CMK (cell line): ENCODE results near the gene ARHGEF7.

Source experiments
- DNase-seq: peaks from one replicate; pipeline ENCODE4 v3.0.0-alpha.2; 2010; ENCODE audit warnings: low read depth

Gene ARHGEF7

GRCh38 chr13:111110054-111110453 is 5.1 kb upstream of the ARHGEF7 start:
- DNase-seq = no peak

- no peak for DNase-seq
Measured at GRCh38 chr13:111111376-111111937, 3.7 kb upstream of the ARHGEF7 start.

GRCh38 chr13:111112196-111112595 is 2.9 kb upstream of the ARHGEF7 start:
- no peak for DNase-seq

- no peak for DNase-seq
Measured at GRCh38 chr13:111114362-111115060, 599 bp upstream of the ARHGEF7 start.

- DNase-seq = no peak
Measured at GRCh38 chr13:111115965-111116521, 933 bp downstream of the ARHGEF7 start.

GRCh38 chr13:111116856-111117255 is 1.7 kb downstream of the ARHGEF7 start:
- DNase-seq = no peak

GRCh38 chr13:111117289-111117688 is 2.2 kb downstream of the ARHGEF7 start:
- DNase-seq = no peak

GRCh38 chr13:111117961-111118360 is 2.9 kb downstream of the ARHGEF7 start:
- no peak for DNase-seq

GRCh38 chr13:111118898-111119607 is 3.9 kb downstream of the ARHGEF7 start:
- DNase-seq = no peak

GRCh38 chr13:111119966-111120365 is 4.9 kb downstream of the ARHGEF7 start:
- no peak for DNase-seq

- no peak for DNase-seq
Measured at GRCh38 chr13:111120422-111120821, 5.3 kb downstream of the ARHGEF7 start.

GRCh38 chr13:111120913-111121312 is 5.8 kb downstream of the ARHGEF7 start:
- no peak for DNase-seq

GRCh38 chr13:111121506-111121905 is 6.4 kb downstream of the ARHGEF7 start:
- no peak for DNase-seq

- no peak for DNase-seq
Measured at GRCh38 chr13:111122056-111122455, 6.9 kb downstream of the ARHGEF7 start.

- no peak for DNase-seq
Measured at GRCh38 chr13:111122631-111123030, 7.5 kb downstream of the ARHGEF7 start.

GRCh38 chr13:111123221-111123620 is 8.1 kb downstream of the ARHGEF7 start:
- no peak for DNase-seq

- DNase-seq = no peak
Measured at GRCh38 chr13:111123649-111124048, 8.5 kb downstream of the ARHGEF7 start.

GRCh38 chr13:111126509-111126908 is 11.4 kb downstream of the ARHGEF7 start:
- DNase-seq = no peak

GRCh38 chr13:111129465-111130115 is 14.5 kb downstream of the ARHGEF7 start:
- no peak for DNase-seq

GRCh38 chr13:111130116-111130508 is 15.0 kb downstream of the ARHGEF7 start:
- DNase-seq = no peak

GRCh38 chr13:111131048-111131447 is 15.9 kb downstream of the ARHGEF7 start:
- no peak for DNase-seq

GRCh38 chr13:111131611-111132010 is 16.5 kb downstream of the ARHGEF7 start:
- no peak for DNase-seq

GRCh38 chr13:111132948-111133347 is 17.8 kb downstream of the ARHGEF7 start:
- no peak for DNase-seq
